Bronchial epithelial cell (primary cell): ENCODE measurements around the gene KLF13. TPM values are rescaled to one million over a fixed set of nuclear protein-coding genes. Genes with fewer than 3 reads are reported as not detected.
A peak's percentile ranks its signal among the peaks of the same experiment; 100 is the strongest.

Source experiments
- DNase-seq: peaks from one replicate; pipeline ENCODE4 v3.0.0-alpha.2; 2010; ENCODE audit warnings: low read depth
- FAIRE-seq: peaks from 2 replicates; lab custom pipeline; 2011; peaks lifted over from hg19 to GRCh38; lab: Jason Lieb, UNC
- H3K27me3 ChIP-seq: 2 replicates; pipeline ENCODE4 v1.5.1; 2011; ENCODE audit warnings: low read length; ENCODE audit not compliant: control insufficient read depth, insufficient read depth
- H3K36me3 ChIP-seq: 2 replicates; pipeline ENCODE4 v1.5.1; 2011; ENCODE audit warnings: low read length; ENCODE audit not compliant: control insufficient read depth, insufficient read depth
- H3K4me3 ChIP-seq: 2 replicates; pipeline ENCODE4 v1.5.1; 2011; ENCODE audit warnings: mild to moderate bottlenecking, low read depth, low read length, control low read depth
- total RNA-seq: library from RNA; depleted of rRNA; stranded (reverse); fragments of >200 nt; gene quantifications from 2 replicates; pipeline ENCODE4 v1.2.1, GENCODE V29; 2014
- TF ChIP-seq, protein P1 (sequence below): IDR thresholded peaks from 2 replicates; pipeline ENCODE4 v1.5.1; 2011; ENCODE audit warnings: mild to moderate bottlenecking, moderate library complexity, low read length, control low read depth, inconsistent platforms; ENCODE audit not compliant: insufficient read depth, severe bottlenecking

KLF13 gene
- total RNA-seq, 1 donor from 2014 or later, result 58.7 TPM

- no peak for FAIRE-seq
- TF ChIP-seq, protein P1, sequence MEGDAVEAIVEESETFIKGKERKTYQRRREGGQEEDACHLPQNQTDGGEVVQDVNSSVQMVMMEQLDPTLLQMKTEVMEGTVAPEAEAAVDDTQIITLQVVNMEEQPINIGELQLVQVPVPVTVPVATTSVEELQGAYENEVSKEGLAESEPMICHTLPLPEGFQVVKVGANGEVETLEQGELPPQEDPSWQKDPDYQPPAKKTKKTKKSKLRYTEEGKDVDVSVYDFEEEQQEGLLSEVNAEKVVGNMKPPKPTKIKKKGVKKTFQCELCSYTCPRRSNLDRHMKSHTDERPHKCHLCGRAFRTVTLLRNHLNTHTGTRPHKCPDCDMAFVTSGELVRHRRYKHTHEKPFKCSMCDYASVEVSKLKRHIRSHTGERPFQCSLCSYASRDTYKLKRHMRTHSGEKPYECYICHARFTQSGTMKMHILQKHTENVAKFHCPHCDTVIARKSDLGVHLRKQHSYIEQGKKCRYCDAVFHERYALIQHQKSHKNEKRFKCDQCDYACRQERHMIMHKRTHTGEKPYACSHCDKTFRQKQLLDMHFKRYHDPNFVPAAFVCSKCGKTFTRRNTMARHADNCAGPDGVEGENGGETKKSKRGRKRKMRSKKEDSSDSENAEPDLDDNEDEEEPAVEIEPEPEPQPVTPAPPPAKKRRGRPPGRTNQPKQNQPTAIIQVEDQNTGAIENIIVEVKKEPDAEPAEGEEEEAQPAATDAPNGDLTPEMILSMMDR, result no peak
- no peaks in the 10 kb centered on the region for H3K27me3 ChIP-seq
- DNase-seq, result no peak
- H3K36me3 ChIP-seq, result peaks cover 3% of the 10 kb centered on the region
- H3K4me3 ChIP-seq, result no peak overlapping the region
Observed at GRCh38 chr15:31362886-31363285, 36.3 kb downstream of the KLF13 start.

DNA sequence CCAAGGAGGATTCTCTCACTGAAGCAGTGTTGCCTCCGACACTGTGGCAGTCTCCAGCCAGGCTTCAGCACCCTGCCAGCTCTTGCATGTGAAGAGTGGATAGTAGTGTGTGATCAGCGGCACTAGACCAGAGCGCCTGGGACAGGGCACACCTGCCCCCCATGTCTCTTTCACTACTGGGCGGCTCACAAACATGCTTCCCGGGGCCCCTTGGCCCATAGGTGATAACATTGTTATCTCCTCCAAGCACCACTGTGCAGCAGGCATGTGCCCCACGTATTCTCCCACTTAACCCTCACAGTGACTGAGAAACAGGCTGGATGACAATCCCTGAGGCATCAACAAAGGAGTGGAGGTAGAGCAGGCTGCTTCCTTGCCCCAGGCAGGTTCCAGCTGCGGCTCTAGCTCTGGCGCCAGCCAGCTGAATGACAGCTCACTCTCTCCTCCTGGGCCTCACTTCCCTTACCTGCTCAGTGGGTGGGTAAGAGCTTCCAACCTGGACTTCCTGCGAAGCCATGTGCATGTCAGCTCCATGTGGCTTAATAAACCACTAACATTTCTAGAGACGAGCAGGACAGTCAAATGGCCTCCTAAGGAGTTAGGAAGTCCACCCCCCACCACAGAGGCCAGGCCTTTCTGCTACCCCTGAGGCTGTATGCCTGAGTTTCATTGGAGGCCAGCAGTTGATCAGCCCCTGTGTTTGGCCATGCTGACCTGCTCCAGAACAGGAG, 37.8 kb downstream of the KLF13 start:
- H3K4me3 ChIP-seq, result no peak overlapping the region
- FAIRE-seq (no peak), DNase-seq (peak; percentile 67)
- H3K36me3 ChIP-seq, result peaks cover 1% of the 10 kb centered on the region
- H3K27me3 ChIP-seq, result no peaks in the 10 kb centered on the region
- TF ChIP-seq, protein P1, result no peak

GRCh38 chr15:31365032-31365654, 38.5 kb downstream of the KLF13 start:
- Histone ChIP-seq H3K36me3 (peaks cover 1% of the 10 kb centered on the region), H3K27me3 (no peaks in the 10 kb centered on the region), H3K4me3 (no peak overlapping the region)
- DNase-seq, result no peak
- peak; percentile 55 for FAIRE-seq
- TF ChIP-seq, protein P1, result no peak

DNA sequence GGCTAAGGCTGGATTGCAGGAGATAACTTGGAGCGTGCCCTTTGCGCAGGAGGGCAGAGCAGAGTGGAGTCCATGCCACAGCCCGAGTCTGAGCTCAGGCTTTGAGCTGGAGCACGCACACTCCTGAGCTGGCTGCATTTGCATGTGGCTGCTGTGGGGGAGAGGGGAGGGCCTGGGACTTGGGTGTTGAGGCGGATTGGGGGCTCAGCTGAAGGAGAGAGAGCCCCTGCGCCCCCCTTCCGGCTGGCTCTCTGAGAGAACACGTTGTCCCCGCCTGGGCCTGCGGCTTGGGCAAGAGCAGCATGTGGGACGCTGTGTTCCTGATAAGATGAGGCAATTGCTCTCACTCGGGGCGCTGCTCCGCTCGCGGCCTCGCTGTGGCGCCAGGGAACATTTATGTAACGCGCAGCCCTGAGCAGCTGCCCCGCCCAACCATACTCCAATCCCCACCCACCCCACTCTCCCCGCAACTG, 39.1 kb downstream of the KLF13 start:
- no peak overlapping the region for H3K4me3 ChIP-seq
- TF ChIP-seq, protein P1, result peak; percentile 54
- H3K27me3 ChIP-seq, result no peaks in the 10 kb centered on the region
- H3K36me3 ChIP-seq, result peaks cover 1% of the 10 kb centered on the region
- peak; percentile 61 for DNase-seq
- no peak for FAIRE-seq

DNA sequence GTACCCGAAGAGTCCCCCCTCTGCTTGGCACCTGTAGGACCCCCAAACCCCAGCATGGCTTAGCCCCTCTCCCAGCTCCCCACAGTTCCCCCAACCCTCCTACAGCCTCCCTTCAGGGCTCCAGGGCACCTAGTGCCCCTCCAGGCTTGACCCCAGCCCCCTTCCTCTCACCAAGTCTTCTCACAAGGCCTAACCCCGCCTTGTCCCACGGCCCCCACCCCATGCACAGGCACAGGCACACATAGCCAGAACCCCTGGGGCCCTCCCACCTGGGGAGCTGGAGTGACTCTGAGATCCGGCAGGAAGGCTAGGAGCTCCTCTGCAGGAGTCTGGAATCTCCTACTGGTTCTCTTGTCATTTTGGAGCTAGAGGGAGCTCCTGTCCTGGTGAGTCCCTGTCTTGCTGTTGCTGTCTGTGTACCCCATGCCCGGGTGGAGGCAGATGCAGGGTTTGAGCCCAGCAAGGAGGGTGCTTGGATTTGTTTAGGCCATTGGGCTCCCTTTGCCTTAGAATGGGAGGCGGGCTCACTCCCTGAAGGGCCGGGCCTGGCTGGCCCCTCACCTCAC, 39.6 kb downstream of the KLF13 start:
- Histone ChIP-seq H3K4me3 (no peak overlapping the region), H3K27me3 (no peaks in the 10 kb centered on the region), H3K36me3 (peaks cover 1% of the 10 kb centered on the region)
- DNase-seq (no peak), FAIRE-seq (no peak)
- TF ChIP-seq, protein P1, result no peak
